ENCODE data around the gene KCNAB2.
"Not testable (repeated sequence)": the region's sequence is repeated elsewhere in the genome, so short reads cannot be mapped to it uniquely, and the experiment has no call there.

KCNAB2 gene

GRCh38 chr1:6059866-6060265 is 14.2 kb downstream of the KCNAB2 start:
- no peak for DNase-seq

GRCh38 chr1:6062670-6063069 is 17.0 kb downstream of the KCNAB2 start:
- DNase-seq, result no peak

GRCh38 chr1:6063532-6064053 is 17.9 kb downstream of the KCNAB2 start:
- not testable (repeated sequence) for DNase-seq

- DNase-seq, result no peak
These were observed 19.6 kb downstream of the KCNAB2 start for GRCh38 chr1:6065093-6065858.

- DNase-seq, result no peak
These were observed 21.0 kb downstream of the KCNAB2 start for GRCh38 chr1:6066680-6067079.

- DNase-seq, result no peak
These were observed 22.4 kb downstream of the KCNAB2 start for GRCh38 chr1:6068073-6068472.

GRCh38 chr1:6068932-6069331 is 23.2 kb downstream of the KCNAB2 start:
- no peak for DNase-seq

- no peak for DNase-seq
These were observed 23.9 kb downstream of the KCNAB2 start for GRCh38 chr1:6069573-6069972.

GRCh38 chr1:6070450-6070974 is 24.8 kb downstream of the KCNAB2 start:
- no peak for DNase-seq

- no peak for DNase-seq
These were observed 25.5 kb downstream of the KCNAB2 start for GRCh38 chr1:6071219-6071618.

GRCh38 chr1:6072774-6073479 is 27.2 kb downstream of the KCNAB2 start:
- DNase-seq, result no peak

- no peak for DNase-seq
These were observed 27.9 kb downstream of the KCNAB2 start for GRCh38 chr1:6073480-6074053.

- DNase-seq, result no peak
These were observed 28.7 kb downstream of the KCNAB2 start for GRCh38 chr1:6074192-6074901.

- no peak for DNase-seq
These were observed 30.1 kb downstream of the KCNAB2 start for GRCh38 chr1:6075748-6076147.

GRCh38 chr1:6077061-6077460 is 31.4 kb downstream of the KCNAB2 start:
- not testable (repeated sequence) for DNase-seq

- no peak for DNase-seq
These were observed 31.8 kb downstream of the KCNAB2 start for GRCh38 chr1:6077506-6077905.

GRCh38 chr1:6077919-6078318 is 32.2 kb downstream of the KCNAB2 start:
- DNase-seq, result no peak

GRCh38 chr1:6080469-6080868 is 34.8 kb downstream of the KCNAB2 start:
- no peak for DNase-seq

GRCh38 chr1:6081901-6082300 is 36.2 kb downstream of the KCNAB2 start:
- DNase-seq, result no peak

GRCh38 chr1:6082430-6082971 is 36.8 kb downstream of the KCNAB2 start:
- DNase-seq, result no peak

- no peak for DNase-seq
These were observed 37.7 kb downstream of the KCNAB2 start for GRCh38 chr1:6083385-6083784.

- no peak for DNase-seq
These were observed 38.2 kb downstream of the KCNAB2 start for GRCh38 chr1:6083801-6084446.

Measured in SHP77 (cell line).